ENCODE results near the gene NPBWR2.
"Not testable (repeated sequence)": the region's sequence is repeated elsewhere in the genome, so short reads cannot be mapped to it uniquely, and the experiment has no call there.

DNA sequence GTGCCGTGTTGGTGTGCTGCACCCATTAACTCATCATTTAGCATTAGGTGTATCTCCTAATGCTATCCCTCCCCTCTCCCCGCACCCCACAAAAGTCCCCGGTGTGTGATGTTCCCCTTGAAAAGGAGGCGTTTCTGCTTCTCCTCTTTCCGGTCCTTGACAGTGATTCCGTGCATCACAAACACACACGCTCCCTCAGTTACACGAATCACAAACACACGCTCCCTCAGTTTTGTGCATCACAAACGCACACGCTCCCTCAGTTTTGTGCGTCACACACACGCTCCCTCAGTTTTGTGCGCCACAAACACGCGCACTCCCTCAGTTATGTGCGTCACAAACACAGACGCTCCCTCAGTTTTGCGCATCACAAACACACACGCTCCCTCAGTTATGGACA is 27.4 kb upstream of the NPBWR2 start:
- TF ChIP-seq, protein P1, sequence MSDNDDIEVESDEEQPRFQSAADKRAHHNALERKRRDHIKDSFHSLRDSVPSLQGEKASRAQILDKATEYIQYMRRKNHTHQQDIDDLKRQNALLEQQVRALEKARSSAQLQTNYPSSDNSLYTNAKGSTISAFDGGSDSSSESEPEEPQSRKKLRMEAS (CRISPR knock-in tag; IDR thresholded peaks at IDR 0.05) = not testable (repeated sequence)
- not testable (repeated sequence) for TF ChIP-seq TP53 (CRISPR knock-in tag; IDR thresholded peaks at IDR 0.05); ZNF263 (CRISPR knock-in tag; IDR thresholded peaks at IDR 0.05; ENCODE audit: low read depth); JUN (CRISPR knock-in tag; IDR thresholded peaks at IDR 0.05); FOXJ3 (CRISPR knock-in tag; IDR thresholded peaks at IDR 0.05; ENCODE audit: borderline replicate concordance); ELF4 (CRISPR knock-in tag; IDR thresholded peaks at IDR 0.05; ENCODE audit: low read depth); SP1 (CRISPR knock-in tag; conservative IDR thresholded peaks at IDR 0.05); GABPB1 (CRISPR knock-in tag; IDR thresholded peaks at IDR 0.05); NR3C1 (CRISPR knock-in tag; conservative IDR thresholded peaks at IDR 0.05; ENCODE audit: low read depth)
- TF ChIP-seq, protein P2, sequence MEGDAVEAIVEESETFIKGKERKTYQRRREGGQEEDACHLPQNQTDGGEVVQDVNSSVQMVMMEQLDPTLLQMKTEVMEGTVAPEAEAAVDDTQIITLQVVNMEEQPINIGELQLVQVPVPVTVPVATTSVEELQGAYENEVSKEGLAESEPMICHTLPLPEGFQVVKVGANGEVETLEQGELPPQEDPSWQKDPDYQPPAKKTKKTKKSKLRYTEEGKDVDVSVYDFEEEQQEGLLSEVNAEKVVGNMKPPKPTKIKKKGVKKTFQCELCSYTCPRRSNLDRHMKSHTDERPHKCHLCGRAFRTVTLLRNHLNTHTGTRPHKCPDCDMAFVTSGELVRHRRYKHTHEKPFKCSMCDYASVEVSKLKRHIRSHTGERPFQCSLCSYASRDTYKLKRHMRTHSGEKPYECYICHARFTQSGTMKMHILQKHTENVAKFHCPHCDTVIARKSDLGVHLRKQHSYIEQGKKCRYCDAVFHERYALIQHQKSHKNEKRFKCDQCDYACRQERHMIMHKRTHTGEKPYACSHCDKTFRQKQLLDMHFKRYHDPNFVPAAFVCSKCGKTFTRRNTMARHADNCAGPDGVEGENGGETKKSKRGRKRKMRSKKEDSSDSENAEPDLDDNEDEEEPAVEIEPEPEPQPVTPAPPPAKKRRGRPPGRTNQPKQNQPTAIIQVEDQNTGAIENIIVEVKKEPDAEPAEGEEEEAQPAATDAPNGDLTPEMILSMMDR (IDR thresholded peaks at IDR 0.05) = not testable (repeated sequence)
- TF ChIP-seq, protein P3, sequence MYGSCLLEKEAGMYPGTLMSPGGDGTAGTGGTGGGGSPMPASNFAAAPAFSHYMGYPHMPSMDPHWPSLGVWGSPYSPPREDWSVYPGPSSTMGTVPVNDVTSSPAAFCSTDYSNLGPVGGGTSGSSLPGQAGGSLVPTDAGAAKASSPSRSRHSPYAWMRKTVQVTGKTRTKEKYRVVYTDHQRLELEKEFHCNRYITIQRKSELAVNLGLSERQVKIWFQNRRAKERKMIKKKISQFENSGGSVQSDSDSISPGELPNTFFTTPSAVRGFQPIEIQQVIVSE (CRISPR knock-in tag; IDR thresholded peaks at IDR 0.05; ENCODE audit: borderline replicate concordance) = not testable (repeated sequence)
- TF ChIP-seq, protein P4, sequence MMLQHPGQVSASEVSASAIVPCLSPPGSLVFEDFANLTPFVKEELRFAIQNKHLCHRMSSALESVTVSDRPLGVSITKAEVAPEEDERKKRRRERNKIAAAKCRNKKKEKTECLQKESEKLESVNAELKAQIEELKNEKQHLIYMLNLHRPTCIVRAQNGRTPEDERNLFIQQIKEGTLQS (CRISPR knock-in tag; conservative IDR thresholded peaks at IDR 0.05) = not testable (repeated sequence)
- TF ChIP-seq, protein P5, sequence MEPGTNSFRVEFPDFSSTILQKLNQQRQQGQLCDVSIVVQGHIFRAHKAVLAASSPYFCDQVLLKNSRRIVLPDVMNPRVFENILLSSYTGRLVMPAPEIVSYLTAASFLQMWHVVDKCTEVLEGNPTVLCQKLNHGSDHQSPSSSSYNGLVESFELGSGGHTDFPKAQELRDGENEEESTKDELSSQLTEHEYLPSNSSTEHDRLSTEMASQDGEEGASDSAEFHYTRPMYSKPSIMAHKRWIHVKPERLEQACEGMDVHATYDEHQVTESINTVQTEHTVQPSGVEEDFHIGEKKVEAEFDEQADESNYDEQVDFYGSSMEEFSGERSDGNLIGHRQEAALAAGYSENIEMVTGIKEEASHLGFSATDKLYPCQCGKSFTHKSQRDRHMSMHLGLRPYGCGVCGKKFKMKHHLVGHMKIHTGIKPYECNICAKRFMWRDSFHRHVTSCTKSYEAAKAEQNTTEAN (CRISPR knock-in tag; IDR thresholded peaks at IDR 0.05) = not testable (repeated sequence)
- TF ChIP-seq, protein P6, sequence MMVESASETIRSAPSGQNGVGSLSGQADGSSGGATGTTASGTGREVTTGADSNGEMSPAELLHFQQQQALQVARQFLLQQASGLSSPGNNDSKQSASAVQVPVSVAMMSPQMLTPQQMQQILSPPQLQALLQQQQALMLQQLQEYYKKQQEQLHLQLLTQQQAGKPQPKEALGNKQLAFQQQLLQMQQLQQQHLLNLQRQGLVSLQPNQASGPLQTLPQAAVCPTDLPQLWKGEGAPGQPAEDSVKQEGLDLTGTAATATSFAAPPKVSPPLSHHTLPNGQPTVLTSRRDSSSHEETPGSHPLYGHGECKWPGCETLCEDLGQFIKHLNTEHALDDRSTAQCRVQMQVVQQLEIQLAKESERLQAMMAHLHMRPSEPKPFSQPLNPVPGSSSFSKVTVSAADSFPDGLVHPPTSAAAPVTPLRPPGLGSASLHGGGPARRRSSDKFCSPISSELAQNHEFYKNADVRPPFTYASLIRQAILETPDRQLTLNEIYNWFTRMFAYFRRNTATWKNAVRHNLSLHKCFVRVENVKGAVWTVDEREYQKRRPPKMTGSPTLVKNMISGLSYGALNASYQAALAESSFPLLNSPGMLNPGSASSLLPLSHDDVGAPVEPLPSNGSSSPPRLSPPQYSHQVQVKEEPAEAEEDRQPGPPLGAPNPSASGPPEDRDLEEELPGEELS (CRISPR knock-in tag; IDR thresholded peaks at IDR 0.05) = not testable (repeated sequence)

All from WTC11 (cell line).